Medulla oblongata (tissue), 1 donor: ENCODE measurements around the gene TAMM41.
"Not testable (repeated sequence)": the region's sequence is repeated elsewhere in the genome, so short reads cannot be mapped to it uniquely, and the experiment has no call there.

ENCODE experiments used
- DNase-seq: peaks from one replicate; pipeline ENCODE4 v3.0.0-alpha.2; 2015; ENCODE audit errors: extremely low spot score

TAMM41 gene

DNA sequence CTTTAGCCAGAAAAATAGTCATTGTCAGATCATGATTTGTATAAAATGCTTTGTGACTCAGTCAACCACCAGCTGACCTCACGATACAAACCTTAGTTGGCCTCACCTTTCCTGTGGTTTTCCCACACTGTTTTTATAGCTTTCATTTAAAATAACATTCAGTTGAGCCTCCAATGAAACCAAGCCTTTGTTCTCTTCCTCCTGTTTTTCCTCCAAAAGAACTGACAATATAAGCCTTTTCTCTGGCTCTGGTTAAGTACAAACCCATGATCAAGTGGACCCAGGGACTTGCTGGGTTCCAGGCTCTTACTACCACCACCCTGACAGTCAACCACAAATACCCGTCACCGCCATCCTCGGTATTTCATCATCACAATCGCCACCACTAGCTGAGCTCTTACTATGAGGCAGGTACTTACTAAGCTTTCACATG, 81.7 kb downstream of the TAMM41 start:
- DNase-seq = peak; percentile 55

DNA sequence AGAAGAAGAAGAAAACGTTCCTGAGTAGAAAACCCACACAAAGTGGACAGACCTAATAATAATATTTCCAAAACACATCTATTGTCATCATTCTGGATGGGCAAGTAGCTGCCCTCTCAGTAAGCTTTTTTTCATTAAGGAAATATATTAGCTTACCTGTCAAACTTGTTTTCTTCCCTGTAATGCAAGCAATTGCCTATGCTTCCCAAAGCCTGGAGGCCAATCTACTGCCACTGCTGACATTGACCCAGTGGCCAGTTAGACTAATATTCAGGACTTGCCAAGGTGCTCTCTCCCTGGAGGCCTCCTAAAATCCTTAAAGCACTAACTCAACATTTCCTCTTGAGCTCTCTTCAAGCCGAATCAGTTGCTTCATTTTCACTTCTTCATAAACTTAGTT, 86.7 kb downstream of the TAMM41 start:
- no peak for DNase-seq

DNA sequence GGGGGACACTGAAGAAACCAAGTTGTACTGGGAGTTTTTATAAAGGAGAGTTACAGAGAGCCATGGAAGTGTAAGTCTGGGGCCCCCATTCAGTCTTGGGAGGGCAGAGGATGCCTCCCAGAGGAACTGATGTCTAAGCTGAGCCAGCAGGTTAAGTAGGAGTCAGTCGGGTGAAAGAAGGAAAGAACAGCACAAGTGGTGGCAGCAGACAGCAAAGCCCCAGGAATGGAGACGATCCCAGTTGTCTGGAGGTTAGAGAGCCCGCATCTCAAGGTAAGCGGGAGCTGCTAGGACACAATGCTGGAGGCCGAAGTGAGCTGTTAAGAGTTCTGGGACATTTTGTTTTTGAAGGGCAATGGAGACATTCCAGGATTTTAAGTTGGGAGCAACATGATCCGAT, 88.8 kb downstream of the TAMM41 start:
- DNase-seq = no peak

DNA sequence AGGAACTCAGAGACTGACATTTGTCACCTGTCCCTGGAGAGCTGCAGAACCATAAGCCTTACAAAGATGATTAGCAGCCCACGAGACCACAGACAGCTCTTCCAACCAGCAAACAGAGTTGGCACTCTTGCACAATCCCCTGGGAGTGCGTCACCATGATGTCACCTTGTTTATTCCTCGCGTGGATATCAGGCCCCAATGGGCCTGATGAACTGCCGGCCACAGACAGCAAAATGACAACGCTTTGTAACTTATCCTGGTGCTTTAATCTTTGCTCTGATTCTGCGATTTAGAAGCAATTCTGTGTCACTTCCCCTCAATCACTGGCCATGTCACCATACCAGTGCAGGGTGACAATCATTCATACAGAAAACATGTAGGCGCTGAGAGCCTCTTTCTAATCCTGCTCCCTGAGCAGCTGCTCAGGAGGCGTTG, 89.2 kb downstream of the TAMM41 start:
- no peak for DNase-seq

DNA sequence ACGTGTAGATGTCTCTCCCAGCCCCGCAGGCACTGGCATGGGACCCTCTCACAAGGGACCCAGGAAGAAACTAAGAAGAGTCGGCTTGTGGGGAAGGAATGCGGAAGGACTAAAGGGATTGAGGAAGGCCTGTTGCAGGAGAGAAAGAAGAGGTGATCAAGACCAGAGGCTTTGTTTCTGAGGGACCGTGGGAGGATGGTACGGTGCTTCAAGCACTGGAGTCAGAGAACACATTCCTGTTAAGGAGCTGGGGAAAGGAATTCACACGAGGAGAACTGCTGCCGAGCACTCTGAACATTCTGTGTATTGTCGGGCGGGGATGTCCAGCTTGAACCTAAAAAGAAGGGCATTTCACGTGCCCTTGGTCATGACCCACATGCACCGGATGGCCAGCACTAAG, 91.4 kb downstream of the TAMM41 start:
- DNase-seq = no peak

DNA sequence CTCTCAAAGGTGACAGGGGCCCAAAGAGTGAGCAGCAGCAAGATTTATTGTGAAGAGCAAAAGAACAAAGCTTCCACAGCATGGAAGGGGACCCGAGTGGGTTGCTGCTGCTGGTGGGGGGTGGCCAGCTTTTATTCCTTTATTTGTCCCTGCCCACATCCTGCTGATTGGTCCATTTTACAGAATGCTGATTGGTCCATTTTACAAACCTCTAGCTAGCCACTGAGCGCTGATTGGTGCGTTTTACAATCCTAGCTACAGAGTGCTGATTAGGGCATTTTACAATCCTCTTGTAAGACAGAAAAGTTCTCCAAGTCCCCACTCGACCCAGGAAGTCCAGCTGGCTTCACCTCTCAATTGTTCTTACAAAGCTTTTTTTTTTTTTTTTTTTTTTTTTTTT, 94.4 kb downstream of the TAMM41 start:
- DNase-seq = not testable (repeated sequence)

DNA sequence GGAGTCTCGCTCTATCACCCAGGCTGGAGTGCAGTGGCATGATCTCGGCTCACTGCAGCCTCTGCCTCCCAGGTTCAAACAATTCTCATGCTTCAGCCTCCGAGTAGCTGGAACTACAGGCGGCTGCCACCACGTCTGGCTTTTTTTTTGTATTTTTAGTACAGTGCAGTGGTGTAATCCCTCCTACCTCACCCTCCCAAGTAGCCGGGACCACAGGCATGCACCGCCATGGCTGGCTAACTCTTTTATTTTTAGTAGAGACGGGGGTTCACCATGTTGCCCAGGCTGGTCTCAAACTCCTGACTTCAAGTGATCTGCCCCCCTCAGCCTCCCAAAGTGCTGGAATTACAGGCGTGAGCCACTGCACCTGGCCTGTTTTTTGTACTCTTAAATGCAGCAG, 98.4 kb downstream of the TAMM41 start:
- not testable (repeated sequence) for DNase-seq
